ENCODE measurements around the gene GREM2. TPM values are rescaled to one million over a fixed set of nuclear protein-coding genes. Genes with fewer than 3 reads are reported as not detected.
A peak's percentile ranks its signal among the peaks of the same experiment; 100 is the strongest.

GREM2 gene
- total RNA-seq, 1 experiment from 2014 or later, result 0.17 TPM

GRCh38 chr1:240635466-240636256 is 23.7 kb upstream of the GREM2 start (continued):
- no peak for TF ChIP-seq CTCF (IDR thresholded peaks at IDR 0.05)
- no peak for TF ChIP-seq ATF1 (CRISPR knock-in tag; IDR thresholded peaks at IDR 0.05)
- TF ChIP-seq ZNF416 (CRISPR knock-in tag; IDR thresholded peaks at IDR 0.05), result no peak
- no peak for TF ChIP-seq ZNF281 (CRISPR knock-in tag; IDR thresholded peaks at IDR 0.05)
- TF ChIP-seq MAX (CRISPR knock-in tag; IDR thresholded peaks at IDR 0.05), result no peak
- no peak for TF ChIP-seq ZNF532 (CRISPR knock-in tag; IDR thresholded peaks at IDR 0.05; ENCODE audit: borderline replicate concordance)
- no peak for TF ChIP-seq GRHL2 (CRISPR knock-in tag; IDR thresholded peaks at IDR 0.05; ENCODE audit: insufficient replicate concordance, severe bottlenecking)
- no peak for TF ChIP-seq ETV6 (CRISPR knock-in tag; IDR thresholded peaks at IDR 0.05)

GRCh38 chr1:240630409-240630808 is 18.5 kb upstream of the GREM2 start:
- CTCF ChIA-PET, result no interaction called here
- no peaks in the 10 kb centered on the region for H3K27me3 Mint-ChIP-seq (ENCODE audit: low read depth)

More at GRCh38 chr1:240630409-240630808, 18.5 kb upstream of the GREM2 start:
- H3K36me3 Mint-ChIP-seq, result no peaks in the 10 kb centered on the region
- H3K4me1 Mint-ChIP-seq, result peaks cover 15% of the 10 kb centered on the region
- H3K4me3 Mint-ChIP-seq, result no peak overlapping the region
- peak; percentile 50 for ATAC-seq
- POLR2A ChIA-PET, result no interaction called here
- peak overlapping the region; percentile 73 for H3K27ac Mint-ChIP-seq
- no peak for TF ChIP-seq EMX1 (CRISPR knock-in tag; IDR thresholded peaks at IDR 0.05)
- no peak for TF ChIP-seq NFE2L1 (CRISPR knock-in tag; IDR thresholded peaks at IDR 0.05)
- no peak for TF ChIP-seq ZBTB21 (CRISPR knock-in tag; IDR thresholded peaks at IDR 0.05; ENCODE audit: borderline replicate concordance)
- TF ChIP-seq SOX15 (CRISPR knock-in tag; IDR thresholded peaks at IDR 0.05), result no peak
- no peak for TF ChIP-seq NFYB (CRISPR knock-in tag; conservative IDR thresholded peaks at IDR 0.05; ENCODE audit: low read depth)
- no peak for TF ChIP-seq OVOL2 (CRISPR knock-in tag; IDR thresholded peaks at IDR 0.05; ENCODE audit: borderline replicate concordance)
- no peak for TF ChIP-seq CBFB (CRISPR knock-in tag; IDR thresholded peaks at IDR 0.05; ENCODE audit: low read depth)
- no peak for TF ChIP-seq ZNF138 (CRISPR knock-in tag; conservative IDR thresholded peaks at IDR 0.05)
- no peak for TF ChIP-seq USF1 (CRISPR knock-in tag; IDR thresholded peaks at IDR 0.05)
- no peak for TF ChIP-seq SMAD4 (CRISPR knock-in tag; IDR thresholded peaks at IDR 0.05)
- no peak for TF ChIP-seq JUN (CRISPR knock-in tag; IDR thresholded peaks at IDR 0.05)
- TF ChIP-seq JAZF1 (CRISPR knock-in tag; IDR thresholded peaks at IDR 0.05), result no peak
- no peak for TF ChIP-seq E2F1 (CRISPR knock-in tag; IDR thresholded peaks at IDR 0.05)
- TF ChIP-seq TCF7 (CRISPR knock-in tag; IDR thresholded peaks at IDR 0.05; ENCODE audit: low read depth), result no peak
- no peaks in the 10 kb centered on the region for H3K9me3 Mint-ChIP-seq
- no peak for DNase-seq (ENCODE audit: low spot score)

All from WTC11 (cell line).